Right lobe of liver (tissue), 6 donors: Measurements from ENCODE around the gene NEURL1. TPM values are rescaled to one million over a fixed set of nuclear protein-coding genes. Genes with fewer than 3 reads are reported as not detected.

Source experiments
- ATAC-seq, 4 donors: fragments of 200-7000 bp; cut with Tn5 transposase; one replicate each; pipeline ENCODE4 v1.9.1; 2020; ENCODE audit warnings: mild to moderate bottlenecking in 4 of 4, moderate library complexity in 4 of 4
- DNase-seq, 3 donors: peaks; one replicate each; pipeline ENCODE4 v3.0.0-alpha.2; 2020
- H3K27ac ChIP-seq, 3 donors: fragments of 200-600 bp; one replicate each; pipeline ENCODE4 v1.8.0; 2022
- H3K27me3 ChIP-seq, 2 donors: fragments of 200-600 bp; one replicate each; pipeline ENCODE4 v1.8.0; 2022
- H3K36me3 ChIP-seq, 4 donors: fragments of 200-600 bp; sonication (generic) in 1 of 4; one replicate each; pipeline versions ENCODE4 v1.5.1 to v1.8.0; 2017 to 2022; ENCODE audit warnings: control low read depth in 1 of 4
- H3K4me1 ChIP-seq, 4 donors: fragments of 200-600 bp; sonication (generic) in 1 of 4; one replicate each; pipeline versions ENCODE4 v1.5.1 to v1.8.0; 2017 to 2022; ENCODE audit warnings: control low read depth in 1 of 4
- H3K4me3 ChIP-seq, 3 donors: fragments of 200-600 bp; one replicate each; pipeline ENCODE4 v1.8.0; 2022
- H3K9me3 ChIP-seq, 4 donors: fragments of 200-600 bp; sonication (generic) in 1 of 4; one replicate each; pipeline versions ENCODE4 v1.5.1 to v1.8.0; 2017 to 2022; ENCODE audit warnings: control low read depth in 1 of 4
- CTCF ChIP-seq, 4 donors: fragments of 200-600 bp in 3 of 4; fragments of 450-650 bp in 1 of 4; IDR thresholded peaks; one replicate each; pipeline versions ENCODE4 v1.5.1 to v1.8.0; 2016 to 2022; ENCODE audit warnings: antibody characterized with exemption in 4 of 4, mild to moderate bottlenecking in 2 of 4
- POLR2A ChIP-seq: fragments of 450-650 bp; IDR thresholded peaks from one replicate; pipeline ENCODE4 v1.6.1; 2017; ENCODE audit warnings: antibody characterized with exemption, mild to moderate bottlenecking
- WGBS: methylation state at CpG from one replicate; pipeline ENCODE4 v1.1.6; 2018; ENCODE audit warnings: low coverage, low lambda C conversion rate; ENCODE audit not compliant: insufficient coverage; ENCODE audit errors: missing lambda C conversion rate; 5-methylcytosine and 5-hydroxymethylcytosine counted together
- intact Hi-C, 2 donors: fragments of 100-400 bp; cut with DNase I; formaldehyde crosslinking; loops; one replicate each; pipeline versions ENCODE4 v1.11.2 to v1.14.1; 2022
- total RNA-seq, 6 experiments: library from RNA; depleted of rRNA in 2 of 6; stranded (reverse); fragments of >200 nt in 2 of 6; fragmentation: NEBNext Ultra II Directional in 3 of 6; extraction: Animal tissue kit (Norgen Biotek cat#: 25700) in 3 of 6; gene quantifications; one replicate each; pipeline versions ENCODE4 v1.1.0 to v1.2.4, GENCODE V29; 2016 to 2023
- donor health status: DM: no; HTN: yes; CAD: no.
- donor health status: DM: no; HTN: no; CAD: no.
- donor health status: DM: no; HTN: no; CAD: no.
- donor health status: DM: no; HTN: yes; CAD: no.
- donor health status: DM: no; HTN: yes; CAD: no.

Gene NEURL1
- total RNA-seq, 6 experiments from 2014 or later: 0.10 to 1.6 (median 0.83) TPM; not detected in 1

GRCh38 chr10:103560886-103561285 lies 67.4 kb downstream of the NEURL1 start:
- no peaks in the 10 kb centered on the region for H3K4me1 ChIP-seq
- no peaks in the 10 kb centered on the region for H3K36me3 ChIP-seq
- H3K27ac ChIP-seq: no peak overlapping the region
- no peaks in the 10 kb centered on the region for H3K9me3 ChIP-seq
- no peaks in the 10 kb centered on the region for H3K27me3 ChIP-seq
- ATAC-seq (no peak), DNase-seq (no peak)
- 83% methylated on average over 4 of the region's 7 CpGs for WGBS
- TF ChIP-seq POLR2A: no peak
- no peak for TF ChIP-seq CTCF (IDR thresholded peaks at IDR 0.05)
- no peak overlapping the region for H3K4me3 ChIP-seq
- intact Hi-C loops: no loop called here

GRCh38 chr10:103562383-103562782 lies 68.9 kb downstream of the NEURL1 start:
- H3K9me3 ChIP-seq: no peaks in the 10 kb centered on the region
- H3K4me3 ChIP-seq: no peak overlapping the region
- H3K4me1 ChIP-seq: no peaks in the 10 kb centered on the region
- 72% methylated on average over 4 of the region's 4 CpGs for WGBS
- H3K27me3 ChIP-seq: no peaks in the 10 kb centered on the region
- no peaks in the 10 kb centered on the region for H3K36me3 ChIP-seq
- DNase-seq (no peak), ATAC-seq (no peak)
- H3K27ac ChIP-seq: no peak overlapping the region
- TF ChIP-seq POLR2A: no peak
- no peak for TF ChIP-seq CTCF (IDR thresholded peaks at IDR 0.05)
- intact Hi-C loops: no loop called here

GRCh38 chr10:103563231-103564115 lies 70.0 kb downstream of the NEURL1 start:
- Histone ChIP-seq H3K36me3 (no peaks in the 10 kb centered on the region), H3K27ac (no peak overlapping the region), H3K4me3 (no peak overlapping the region), H3K9me3 (no peaks in the 10 kb centered on the region), H3K4me1 (no peaks in the 10 kb centered on the region), H3K27me3 (no peaks in the 10 kb centered on the region)
- peak in 1 of 4 donors; percentile 9 for ATAC-seq
- 90% methylated on average over 4 of the region's 7 CpGs for WGBS
- intact Hi-C loops: no loop called here
- no peak for DNase-seq
- TF ChIP-seq CTCF (IDR thresholded peaks at IDR 0.05): no peak
- TF ChIP-seq POLR2A: no peak

- no peaks in the 10 kb centered on the region for H3K36me3 ChIP-seq
- no peaks in the 10 kb centered on the region for H3K27me3 ChIP-seq
- no peak for DNase-seq
- no peak for TF ChIP-seq POLR2A
- no peak for TF ChIP-seq CTCF (IDR thresholded peaks at IDR 0.05)
- H3K9me3 ChIP-seq: no peaks in the 10 kb centered on the region
- intact Hi-C loops: no loop called here
- no peak overlapping the region for H3K27ac ChIP-seq
- no peak for ATAC-seq
- H3K4me3 ChIP-seq: no peak overlapping the region
- no peaks in the 10 kb centered on the region for H3K4me1 ChIP-seq
- whole genome bisulfite sequencing: no CpG with 5 or more reads among the region's 7 CpGs
Observed at GRCh38 chr10:103564116-103564501, 70.6 kb downstream of the NEURL1 start.
